H1 (cell line): Measurements from ENCODE around the gene FSIP1. TPM values are rescaled to one million over a fixed set of nuclear protein-coding genes. Genes with fewer than 3 reads are reported as not detected.

ENCODE experiments used
- CTCF ChIA-PET: fragments of 300-600 bp; sonication (Branson Sonifier 250); formaldehyde crosslinking; loops from one replicate; lab custom pipeline; 2021; ENCODE audit not compliant: partially characterized antibody; lab: Charles Lee
- POLR2A ChIA-PET: fragments of 300-600 bp; sonication (Branson Sonifier 250); formaldehyde crosslinking; loops from one replicate; lab custom pipeline; 2021; ENCODE audit warnings: inconsistent platforms; ENCODE audit not compliant: partially characterized antibody; lab: Charles Lee
- DNase-seq, 2 experiments: peaks; one replicate each; pipeline versions ENCODE4 v3.0.0 to v3.0.0-alpha.2; 2010 to 2022; ENCODE audit warnings: low spot score in 2 of 2, low read depth in 1 of 2, mixed read lengths in 1 of 2
- FAIRE-seq: peaks from 2 replicates; lab custom pipeline; 2011; peaks lifted over from hg19 to GRCh38; lab: Jason Lieb, UNC
- H2AFZ ChIP-seq: 2 replicates; pipeline ENCODE4 v1.8.1; 2012; ENCODE audit warnings: low read length, inconsistent platforms
- H2AK5ac ChIP-seq: 2 replicates; pipeline ENCODE4 v1.6.1; 2013; ENCODE audit warnings: low read depth, low read length
- H2BK120ac ChIP-seq: replicated peaks from 2 replicates; pipeline ENCODE3; 2013; ENCODE audit warnings: low read depth, low read length, inconsistent platforms
- H2BK12ac ChIP-seq: 2 replicates; pipeline ENCODE4 v1.6.1; 2013; ENCODE audit warnings: low read depth, low read length
- H2BK15ac ChIP-seq: 2 replicates; pipeline ENCODE4 v1.6.1; 2013; ENCODE audit warnings: low read length
- H2BK20ac ChIP-seq: 2 replicates; pipeline ENCODE4 v1.6.1; 2013; ENCODE audit warnings: low read length
- H2BK5ac ChIP-seq: 2 replicates; pipeline ENCODE4 v1.6.1; 2013; ENCODE audit warnings: low read depth, low read length
- H3K14ac ChIP-seq: 2 replicates; pipeline ENCODE4 v1.6.1; 2013; ENCODE audit warnings: inconsistent platforms; ENCODE audit not compliant: insufficient read length
- H3K18ac ChIP-seq: 2 replicates; pipeline ENCODE4 v1.6.1; 2013; ENCODE audit warnings: low read length; ENCODE audit errors: extremely low read depth
- H3K23ac ChIP-seq: 2 replicates; pipeline ENCODE4 v1.6.1; 2013; ENCODE audit warnings: inconsistent platforms; ENCODE audit not compliant: insufficient read length
- H3K23me2 ChIP-seq: 2 replicates; pipeline ENCODE4 v1.6.1; 2013; ENCODE audit warnings: low read depth, low read length
- H3K27ac ChIP-seq: 2 replicates; pipeline ENCODE4 v1.6.1; 2011; ENCODE audit warnings: low read depth, low read length, inconsistent platforms
- H3K27me3 ChIP-seq, 4 experiments: replicated peaks in 1 of 4; 1 replicate in 1 of 4; 2 replicates in 3 of 4; pipeline versions ENCODE4 v1.6.1 to v1.8.1; 2011 to 2013; ENCODE audit warnings: low read length in 3 of 4, mild to moderate bottlenecking in 3 of 4, inconsistent platforms in 2 of 4, mixed read lengths in 2 of 4, moderate library complexity in 1 of 4; ENCODE audit not compliant: control insufficient read depth in 3 of 4, insufficient read depth in 3 of 4; ENCODE audit errors: extremely low read depth in 1 of 4
- H3K36me3 ChIP-seq, 4 experiments: 2 replicates each; pipeline versions ENCODE4 v1.6.1 to v1.8.1; 2011 to 2013; ENCODE audit warnings: mild to moderate bottlenecking in 4 of 4, low read length in 3 of 4, moderate library complexity in 2 of 4, control low read depth in 1 of 4, inconsistent platforms in 1 of 4; ENCODE audit not compliant: insufficient read depth in 4 of 4, control insufficient read depth in 2 of 4
- H3K4ac ChIP-seq: replicated peaks from 2 replicates; pipeline ENCODE3; 2013; ENCODE audit warnings: low read length, low read depth, mixed read lengths, inconsistent platforms; ENCODE audit not compliant: insufficient read length
- H3K4me1 ChIP-seq, 4 experiments: replicated peaks in 1 of 4; 1 replicate in 1 of 4; 2 replicates in 3 of 4; pipeline versions ENCODE4 v1.6.1 to v1.8.1; 2011 to 2013; ENCODE audit warnings: low read length in 3 of 4, inconsistent platforms in 2 of 4, mixed read lengths in 1 of 4; ENCODE audit not compliant: insufficient read depth in 4 of 4, control insufficient read depth in 3 of 4
- H3K4me2 ChIP-seq, 2 experiments: 2 replicates each; pipeline versions ENCODE4 v1.6.1 to v1.8.1; 2011 to 2013; ENCODE audit warnings: low read depth in 2 of 2, low read length in 2 of 2, control low read depth in 1 of 2, inconsistent platforms in 1 of 2, mild to moderate bottlenecking in 1 of 2; ENCODE audit not compliant: insufficient read depth in 1 of 2
- H3K4me3 ChIP-seq, 4 experiments: fragments of 200-600, 300-600 bp in 1 of 4; sonication (generic), shearing (Covaris generic), sonication (Bioruptor Twin) in 1 of 4; 2 replicates each; pipeline versions ENCODE4 v1.5.1 to v1.8.1; 2011 to 2016; ENCODE audit warnings: low read length in 4 of 4, low read depth in 3 of 4, control low read depth in 2 of 4, inconsistent platforms in 2 of 4, mild to moderate bottlenecking in 2 of 4, mixed read lengths in 1 of 4, moderate library complexity in 1 of 4; ENCODE audit not compliant: insufficient read depth in 2 of 4; ENCODE audit errors: extremely low read depth in 1 of 4
- H3K56ac ChIP-seq: replicated peaks from 2 replicates; pipeline ENCODE3; 2013; ENCODE audit warnings: low read depth, mild to moderate bottlenecking, mixed read lengths, low read length, inconsistent platforms; ENCODE audit not compliant: insufficient read length
- H3K79me1 ChIP-seq: 2 replicates; pipeline ENCODE4 v1.6.1; 2013; ENCODE audit warnings: low read depth, low read length, control low read depth
- H3K79me2 ChIP-seq, 2 experiments: 2 replicates each; pipeline versions ENCODE4 v1.6.1 to v1.8.1; 2012 to 2013; ENCODE audit warnings: low read length in 2 of 2, mild to moderate bottlenecking in 2 of 2, inconsistent platforms in 1 of 2; ENCODE audit not compliant: insufficient read depth in 2 of 2, control insufficient read depth in 1 of 2
- H3K9ac ChIP-seq, 4 experiments: replicated peaks in 1 of 4; 1 replicate in 1 of 4; 2 replicates in 3 of 4; pipeline versions ENCODE4 v1.6.1 to v1.8.1; 2011 to 2013; ENCODE audit warnings: low read depth in 3 of 4, low read length in 3 of 4, control low read depth in 2 of 4, mild to moderate bottlenecking in 2 of 4, moderate library complexity in 2 of 4, inconsistent platforms in 1 of 4; ENCODE audit errors: extremely low read depth in 1 of 4
- H3K9me3 ChIP-seq, 2 experiments: 2 replicates each; pipeline versions ENCODE4 v1.6.1 to v1.8.1; 2012 to 2013; ENCODE audit warnings: mild to moderate bottlenecking in 2 of 2, moderate library complexity in 2 of 2, control low read depth in 1 of 2, inconsistent platforms in 1 of 2, low read depth in 1 of 2, low read length in 1 of 2, mixed read lengths in 1 of 2; ENCODE audit not compliant: insufficient read depth in 2 of 2
- H4K20me1 ChIP-seq, 2 experiments: replicated peaks in 1 of 2; 2 replicates each; pipeline versions ENCODE3 to v1.8.1; 2011 to 2013; ENCODE audit warnings: inconsistent platforms in 2 of 2, low read length in 2 of 2, mild to moderate bottlenecking in 1 of 2; ENCODE audit not compliant: insufficient read depth in 2 of 2, control insufficient read depth in 1 of 2
- H4K5ac ChIP-seq: 2 replicates; pipeline ENCODE4 v1.6.1; 2013; ENCODE audit warnings: low read length, low read depth, mixed read lengths, inconsistent platforms; ENCODE audit not compliant: insufficient read length
- H4K8ac ChIP-seq: 2 replicates; pipeline ENCODE4 v1.8.0; 2013; ENCODE audit warnings: mild to moderate bottlenecking, moderate library complexity, low read length, inconsistent platforms; ENCODE audit not compliant: insufficient read depth; ENCODE audit errors: extremely low read depth
- H4K91ac ChIP-seq: replicated peaks from 2 replicates; pipeline ENCODE3; 2013; ENCODE audit warnings: low read length, mixed read lengths, inconsistent platforms; ENCODE audit not compliant: insufficient read length
- ASH2L ChIP-seq: fragments of 200-600, 300-600 bp; sonication (generic); IDR thresholded peaks from one replicate; pipeline ENCODE4 v1.7.1; 2017; ENCODE audit warnings: low read length
- CHD1 ChIP-seq: IDR thresholded peaks from 2 replicates; pipeline ENCODE4 v1.6.1; 2012; ENCODE audit warnings: low read depth, low read length, improper control_type of control experiment
- CREB1 ChIP-seq: IDR thresholded peaks from 2 replicates; pipeline ENCODE4 v1.6.1; 2012; ENCODE audit warnings: inconsistent platforms
- FOSL1 ChIP-seq: IDR thresholded peaks from 2 replicates; pipeline ENCODE4 v1.6.1; 2011; ENCODE audit warnings: mild to moderate bottlenecking, low read depth, low read length, moderate library complexity; ENCODE audit not compliant: insufficient read depth
- GABPA ChIP-seq: IDR thresholded peaks from 2 replicates; pipeline ENCODE4 v1.6.1; 2011; ENCODE audit warnings: mild to moderate bottlenecking, low read length, moderate library complexity, borderline replicate concordance; ENCODE audit not compliant: insufficient read depth
- MAX ChIP-seq: IDR thresholded peaks from 2 replicates; pipeline ENCODE4 v1.6.1; 2012; ENCODE audit warnings: inconsistent platforms
- NANOG ChIP-seq: IDR thresholded peaks from 2 replicates; pipeline ENCODE4 v1.6.1; 2011; ENCODE audit warnings: low read length, low read depth, mild to moderate bottlenecking, inconsistent platforms; ENCODE audit not compliant: insufficient read depth, poor library complexity, severe bottlenecking
- POLR2A ChIP-seq, 2 experiments: IDR thresholded peaks; 1 replicate in 1 of 2; 2 replicates in 1 of 2; pipeline ENCODE4 v1.6.1; 2011; ENCODE audit warnings: low read depth in 2 of 2, low read length in 2 of 2, mild to moderate bottlenecking in 2 of 2; ENCODE audit errors: control extremely low read depth in 1 of 2
- RBBP5 ChIP-seq: IDR thresholded peaks from 2 replicates; pipeline ENCODE4 v1.7.1; 2012; ENCODE audit warnings: low read depth, mild to moderate bottlenecking, inconsistent platforms, low read length, moderate library complexity, borderline replicate concordance
- RXRA ChIP-seq: IDR thresholded peaks from 2 replicates; pipeline ENCODE4 v1.6.1; 2011; ENCODE audit warnings: low read depth, mild to moderate bottlenecking, low read length, moderate library complexity; ENCODE audit not compliant: insufficient read depth
- SIRT6 ChIP-seq: IDR thresholded peaks from one replicate; pipeline ENCODE4 v1.7.1; 2012; ENCODE audit warnings: low read length, inconsistent platforms
- SRF ChIP-seq: IDR thresholded peaks from 2 replicates; pipeline ENCODE4 v1.6.1; 2011; ENCODE audit warnings: mild to moderate bottlenecking, low read depth, low read length, moderate library complexity
- TAF7 ChIP-seq: optimal IDR thresholded peaks from 2 replicates; pipeline ENCODE3; 2011; ENCODE audit warnings: low read depth, mild to moderate bottlenecking, inconsistent platforms, low read length, moderate library complexity, borderline replicate concordance
- ZNF274 ChIP-seq: IDR thresholded peaks from 2 replicates; pipeline ENCODE4 v1.7.0; 2012; ENCODE audit warnings: low read length, borderline replicate concordance; ENCODE audit errors: extremely low read depth
- polyA plus RNA-seq, 7 experiments: library from polyadenylated mRNA; depleted of rRNA in 3 of 7; stranded (reverse) in 5 of 7; unstranded in 2 of 7; fragments of >200 nt in 5 of 7; fragments of 200-250 nt in 2 of 7; gene quantifications; 1 replicate in 5 of 7; 2 replicates in 1 of 7; 4 replicates in 1 of 7; pipeline versions ENCODE4 v1.2.1 to v1.2.3, GENCODE V29; 2011 to 2013; ENCODE audit warnings: missing spikeins in 2 of 7, mixed read lengths in 2 of 7
- total RNA-seq: library from RNA; stranded (reverse); fragmentation: NEBNext Ultra II Directional; extraction: Animal tissue kit (Norgen Biotek cat#: 25700); gene quantifications from 2 replicates; pipeline ENCODE4 v1.2.1, GENCODE V29; 2021
- TF ChIP-seq, protein P1 (sequence below): IDR thresholded peaks from 2 replicates; pipeline ENCODE4 v1.6.1; 2012; ENCODE audit warnings: low read length, inconsistent platforms

The FSIP1 gene
- total and polyA plus RNA-seq, 2 of the 8 experiments (the other 6 are each of a cell fraction or from before 2014, with no cell fraction given) = 0.18 to 1.3 TPM

DNA sequence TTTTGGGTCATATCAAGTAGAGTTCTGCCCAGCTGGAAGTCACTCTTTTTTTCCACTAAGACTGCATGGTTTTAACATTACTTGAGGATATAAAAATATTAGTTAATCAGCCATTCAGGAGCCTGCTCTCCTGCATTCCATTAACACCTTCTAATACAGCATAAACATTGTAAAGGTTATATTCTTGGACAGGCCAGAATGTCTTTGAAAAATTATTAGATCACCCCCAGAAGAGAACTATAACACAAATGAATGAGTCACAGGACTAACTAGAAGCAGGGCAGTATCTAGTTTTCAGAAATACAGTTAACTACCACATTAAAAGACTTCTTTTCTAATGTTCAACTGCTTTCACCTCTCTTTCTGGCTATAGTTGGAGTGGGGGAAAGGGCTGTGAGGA is 120.9 kb downstream of the FSIP1 start:
- Histone ChIP-seq H3K56ac (no peak overlapping the region), H3K4me3 (no peak overlapping the region), H2BK5ac (no peak overlapping the region), H3K36me3 (no peaks in the 10 kb centered on the region), H3K4ac (no peak overlapping the region), H4K91ac (no peak overlapping the region), H2BK20ac (no peak overlapping the region), H3K9me3 (no peaks in the 10 kb centered on the region; a peak in 2 of 4 replicates), H3K27ac (no peak overlapping the region), H3K27me3 (no peaks in the 10 kb centered on the region), H2BK12ac (no peak overlapping the region), H2AFZ (no peak overlapping the region), H3K23ac (no peak overlapping the region), H4K20me1 (no peaks in the 10 kb centered on the region), H3K18ac (no peak overlapping the region), H3K14ac (no peak overlapping the region), H3K9ac (no peak overlapping the region), H4K8ac (no peak overlapping the region), H3K4me2 (no peak overlapping the region), H2BK15ac (no peak overlapping the region), H3K4me1 (peaks cover 0 to 8% (median 4%) of the 10 kb centered on the region in 4 experiments; a peak in 4 of 7 replicates), H2AK5ac (no peak overlapping the region), H3K79me2 (no peaks in the 10 kb centered on the region), H2BK120ac (no peak overlapping the region), H3K79me1 (no peaks in the 10 kb centered on the region), H3K23me2 (no peaks in the 10 kb centered on the region), H4K5ac (no peak overlapping the region)
- POLR2A ChIA-PET = no interaction called here
- DNase-seq (no peak), FAIRE-seq (no peak)
- CTCF ChIA-PET = no interaction called here
- TF ChIP-seq ZNF274 (no peak), FOSL1 (no peak), CHD1 (no peak), RXRA (no peak), MAX (no peak), CREB1 (no peak), NANOG (no peak), SIRT6 (no peak), POLR2A (IDR thresholded peaks at IDR 0.05; ENCODE audit: control extremely low read depth in 1 of 2, low read depth in 2 of 2, low read length in 2 of 2) (no peak), RBBP5 (no peak), TAF7 (no peak), GABPA (no peak), ASH2L (no peak), SRF (no peak)
- TF ChIP-seq, protein P1, sequence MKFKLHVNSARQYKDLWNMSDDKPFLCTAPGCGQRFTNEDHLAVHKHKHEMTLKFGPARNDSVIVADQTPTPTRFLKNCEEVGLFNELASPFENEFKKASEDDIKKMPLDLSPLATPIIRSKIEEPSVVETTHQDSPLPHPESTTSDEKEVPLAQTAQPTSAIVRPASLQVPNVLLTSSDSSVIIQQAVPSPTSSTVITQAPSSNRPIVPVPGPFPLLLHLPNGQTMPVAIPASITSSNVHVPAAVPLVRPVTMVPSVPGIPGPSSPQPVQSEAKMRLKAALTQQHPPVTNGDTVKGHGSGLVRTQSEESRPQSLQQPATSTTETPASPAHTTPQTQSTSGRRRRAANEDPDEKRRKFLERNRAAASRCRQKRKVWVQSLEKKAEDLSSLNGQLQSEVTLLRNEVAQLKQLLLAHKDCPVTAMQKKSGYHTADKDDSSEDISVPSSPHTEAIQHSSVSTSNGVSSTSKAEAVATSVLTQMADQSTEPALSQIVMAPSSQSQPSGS = no peak
